Endothelial cell of umbilical vein (primary cell): ENCODE data around the gene KLF16. TPM values are rescaled to one million over a fixed set of nuclear protein-coding genes. Genes with fewer than 3 reads are reported as not detected.
A peak's percentile ranks its signal among the peaks of the same experiment; 100 is the strongest.

Experiments
- BruUV-seq: library from RNA; stranded (reverse); fragments of 400-500 nt; replicated peaks from 2 replicates; lab custom pipeline; 2021; lab: Mats Ljungman, UMichigan
- CTCF ChIA-PET: fragments of 300-600, 350-600 bp; sonication (Branson Sonifier 250); formaldehyde crosslinking; loops from one replicate; lab custom pipeline; 2021; ENCODE audit warnings: antibody characterized with exemption, inconsistent platforms; lab: Charles Lee
- POLR2A ChIA-PET: fragments of 300-600, 350-600 bp; sonication (Branson Sonifier 250); formaldehyde crosslinking; loops from one replicate; lab custom pipeline; 2021; ENCODE audit warnings: antibody characterized with exemption, inconsistent platforms; lab: Charles Lee
- DNase-seq: peaks from one replicate; pipeline ENCODE4 v3.0.0-alpha.2; 2011; ENCODE audit warnings: low read depth, low spot score
- FAIRE-seq: peaks from 2 replicates; lab custom pipeline; 2011; peaks lifted over from hg19 to GRCh38; lab: Jason Lieb, UNC
- H2AFZ ChIP-seq: 2 replicates; pipeline ENCODE4 v1.6.0; 2012; ENCODE audit warnings: low read depth, low read length, control low read depth, inconsistent platforms
- H3K27ac ChIP-seq: 2 replicates; pipeline ENCODE4 v1.5.1; 2011; ENCODE audit warnings: low read depth, mild to moderate bottlenecking, control low read depth, low read length, moderate library complexity; ENCODE audit not compliant: insufficient read depth
- H3K27me3 ChIP-seq, 2 experiments: 2 replicates each; pipeline versions ENCODE4 v1.6.0 to v1.6.1; 2011; ENCODE audit warnings: low read length in 2 of 2, mixed read lengths in 1 of 2; ENCODE audit not compliant: control insufficient read depth in 2 of 2, insufficient read depth in 2 of 2
- H3K36me3 ChIP-seq, 2 experiments: 2 replicates in 1 of 2; 3 replicates in 1 of 2; pipeline ENCODE4 v1.5.1; 2011; ENCODE audit warnings: low read length in 2 of 2, mild to moderate bottlenecking in 1 of 2, moderate library complexity in 1 of 2; ENCODE audit not compliant: control insufficient read depth in 2 of 2, insufficient read depth in 2 of 2; ENCODE audit errors: extremely low read depth in 1 of 2
- H3K4me1 ChIP-seq: 3 replicates; pipeline ENCODE4 v1.5.1; 2011; ENCODE audit warnings: mild to moderate bottlenecking, low read length; ENCODE audit not compliant: control insufficient read depth, insufficient read depth; ENCODE audit errors: extremely low read depth
- H3K4me2 ChIP-seq: 2 replicates; pipeline ENCODE4 v1.6.1; 2011; ENCODE audit warnings: low read length, control low read depth, mixed read lengths; ENCODE audit not compliant: insufficient read depth
- H3K4me3 ChIP-seq, 3 experiments: fragments of 200-600 bp in 1 of 3; sonication (generic), shearing (Covaris generic) in 1 of 3; replicated peaks in 1 of 3; 2 replicates each; pipeline ENCODE4 v1.5.1; 2011 to 2016; ENCODE audit warnings: control low read depth in 3 of 3, low read length in 3 of 3, mild to moderate bottlenecking in 2 of 3, inconsistent platforms in 1 of 3, low read depth in 1 of 3, moderate library complexity in 1 of 3; ENCODE audit not compliant: insufficient read depth in 1 of 3
- H3K79me2 ChIP-seq: 2 replicates; pipeline ENCODE4 v1.6.0; 2012; ENCODE audit warnings: low read length, inconsistent platforms; ENCODE audit not compliant: control insufficient read depth, insufficient read depth
- H3K9ac ChIP-seq: replicated peaks from 2 replicates; pipeline ENCODE3; 2011; ENCODE audit warnings: low read length, control low read depth; ENCODE audit not compliant: insufficient read depth; ENCODE audit errors: extremely low read depth
- H3K9me1 ChIP-seq: replicated peaks from 3 replicates; pipeline ENCODE4 v1.6.0; 2011; ENCODE audit warnings: mild to moderate bottlenecking, low read length; ENCODE audit not compliant: control insufficient read depth, insufficient read depth; ENCODE audit errors: extremely low read depth
- H3K9me3 ChIP-seq: replicated peaks from 2 replicates; pipeline ENCODE4 v1.5.1; 2012; ENCODE audit warnings: low read length, inconsistent platforms; ENCODE audit not compliant: control insufficient read depth, insufficient read depth
- H4K20me1 ChIP-seq: replicated peaks from 2 replicates; pipeline ENCODE3; 2011; ENCODE audit warnings: mild to moderate bottlenecking, low read length; ENCODE audit not compliant: control insufficient read depth, insufficient read depth; ENCODE audit errors: extremely low read depth
- EZH2 ChIP-seq: IDR thresholded peaks from 2 replicates; pipeline ENCODE4 v1.6.1; 2012; ENCODE audit warnings: borderline replicate concordance, low read depth, mild to moderate bottlenecking, moderate library complexity, low read length, inconsistent platforms; ENCODE audit not compliant: severe bottlenecking
- FOS ChIP-seq: IDR thresholded peaks from 2 replicates; pipeline ENCODE4 v1.6.1; 2011; ENCODE audit warnings: mild to moderate bottlenecking, low read length, moderate library complexity, borderline replicate concordance; ENCODE audit not compliant: insufficient read depth
- GATA2 ChIP-seq: IDR thresholded peaks from 2 replicates; pipeline ENCODE4 v1.7.0; 2011; ENCODE audit warnings: low read depth, mild to moderate bottlenecking, moderate library complexity, mixed read lengths, low read length; ENCODE audit not compliant: insufficient read length, insufficient read depth
- JUN ChIP-seq: IDR thresholded peaks from 2 replicates; pipeline ENCODE4 v1.6.1; 2011; ENCODE audit warnings: borderline replicate concordance, low read depth; ENCODE audit not compliant: insufficient read length, insufficient read depth
- MYC ChIP-seq: IDR thresholded peaks from one replicate; pipeline ENCODE4 v1.6.1; 2011; ENCODE audit warnings: mild to moderate bottlenecking, low read depth, low read length
- POLR2A ChIP-seq: IDR thresholded peaks from 2 replicates; pipeline ENCODE4 v1.6.1; 2012; ENCODE audit warnings: low read depth, mild to moderate bottlenecking, control low read depth, low read length
- POLR2AphosphoS5 ChIP-seq: IDR thresholded peaks from 2 replicates; pipeline ENCODE4 v1.6.1; 2012; ENCODE audit warnings: low read depth, mild to moderate bottlenecking, control low read depth, low read length, moderate library complexity; ENCODE audit not compliant: insufficient read depth
- dilution Hi-C: fragments of 300-500 bp; cut with MboI; formaldehyde crosslinking; loops from one replicate; pipeline ENCODE4 v1.15.0; 2019; ENCODE audit warnings: low sequenced_read_pairs; ENCODE audit not compliant: extremely low pct_ligation_motif_present
- intact Hi-C: fragments of 100-400 bp; cut with micrococcal nuclease; formaldehyde crosslinking; loops from one replicate; pipeline ENCODE4 v1.10.0; 2022
- polyA plus RNA-seq, 4 experiments: library from polyadenylated mRNA; depleted of rRNA in 3 of 4; stranded (reverse) in 3 of 4; unstranded in 1 of 4; fragments of >200 nt; gene quantifications; 2 replicates each; pipeline versions ENCODE4 v1.2.1 to v1.2.3, GENCODE V29; 2011 to 2012; ENCODE audit warnings: missing spikeins in 1 of 4
- total RNA-seq: library from RNA; stranded (reverse); gene quantifications from 2 replicates; pipeline ENCODE4 v1.2.3, GENCODE V29; 2021
- TF ChIP-seq, protein P1 (sequence below), 2 donors: IDR thresholded peaks; 1 replicate in 1 of 2; 2 replicates in 1 of 2; pipeline ENCODE4 v1.5.1; 2011; ENCODE audit warnings: low read length in 2 of 2, mild to moderate bottlenecking in 2 of 2, moderate library complexity in 2 of 2, control low read depth in 1 of 2, inconsistent platforms in 1 of 2, low read depth in 1 of 2; ENCODE audit not compliant: insufficient read depth in 1 of 2; ENCODE audit errors: extremely low read depth in 1 of 2
- TF ChIP-seq, protein P2 (sequence below): IDR thresholded peaks from 2 replicates; pipeline ENCODE4 v1.6.1; 2011; ENCODE audit not compliant: insufficient read depth, insufficient read length

The KLF16 gene
- total and polyA plus RNA-seq, 2 donors (not counting 3 experiments of a cell fraction or from before 2014, with no cell fraction given), result 11.6 to 36.6 TPM

DNA sequence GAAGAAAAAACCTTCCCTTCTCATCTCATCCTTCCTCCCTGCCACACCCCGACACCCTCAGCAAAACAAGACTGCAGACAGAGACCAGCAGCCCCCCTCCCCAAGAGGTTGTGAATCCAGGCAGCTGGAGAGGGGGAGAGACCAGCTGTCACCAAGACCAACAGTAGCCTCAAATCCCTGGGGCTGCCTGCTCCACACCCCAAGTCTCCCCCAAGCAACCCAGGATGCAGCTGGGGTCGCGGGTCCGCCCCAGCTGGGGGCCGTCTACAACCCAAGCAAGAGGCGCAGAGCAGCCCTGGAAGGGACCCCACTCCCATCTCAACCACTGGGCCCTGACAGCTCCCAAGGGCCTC is 7.1 kb downstream of the KLF16 start:
- H4K20me1 ChIP-seq, result no peaks in the 10 kb centered on the region
- FAIRE-seq, result no peak
- dilution Hi-C loops, result no loop called here
- no peaks in the 10 kb centered on the region for H3K36me3 ChIP-seq
- H3K9ac ChIP-seq, result no peak overlapping the region
- TF ChIP-seq GATA2 (no peak), POLR2AphosphoS5 (no peak), POLR2A (no peak), EZH2 (no peak), FOS (no peak), JUN (no peak), MYC (no peak)
- TF ChIP-seq, protein P1, sequence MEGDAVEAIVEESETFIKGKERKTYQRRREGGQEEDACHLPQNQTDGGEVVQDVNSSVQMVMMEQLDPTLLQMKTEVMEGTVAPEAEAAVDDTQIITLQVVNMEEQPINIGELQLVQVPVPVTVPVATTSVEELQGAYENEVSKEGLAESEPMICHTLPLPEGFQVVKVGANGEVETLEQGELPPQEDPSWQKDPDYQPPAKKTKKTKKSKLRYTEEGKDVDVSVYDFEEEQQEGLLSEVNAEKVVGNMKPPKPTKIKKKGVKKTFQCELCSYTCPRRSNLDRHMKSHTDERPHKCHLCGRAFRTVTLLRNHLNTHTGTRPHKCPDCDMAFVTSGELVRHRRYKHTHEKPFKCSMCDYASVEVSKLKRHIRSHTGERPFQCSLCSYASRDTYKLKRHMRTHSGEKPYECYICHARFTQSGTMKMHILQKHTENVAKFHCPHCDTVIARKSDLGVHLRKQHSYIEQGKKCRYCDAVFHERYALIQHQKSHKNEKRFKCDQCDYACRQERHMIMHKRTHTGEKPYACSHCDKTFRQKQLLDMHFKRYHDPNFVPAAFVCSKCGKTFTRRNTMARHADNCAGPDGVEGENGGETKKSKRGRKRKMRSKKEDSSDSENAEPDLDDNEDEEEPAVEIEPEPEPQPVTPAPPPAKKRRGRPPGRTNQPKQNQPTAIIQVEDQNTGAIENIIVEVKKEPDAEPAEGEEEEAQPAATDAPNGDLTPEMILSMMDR (IDR thresholded peaks at IDR 0.05; ENCODE audit: extremely low read depth in 1 of 2, insufficient read depth in 1 of 2, low read depth in 1 of 2, low read length in 2 of 2), result no peak
- TF ChIP-seq, protein P2, sequence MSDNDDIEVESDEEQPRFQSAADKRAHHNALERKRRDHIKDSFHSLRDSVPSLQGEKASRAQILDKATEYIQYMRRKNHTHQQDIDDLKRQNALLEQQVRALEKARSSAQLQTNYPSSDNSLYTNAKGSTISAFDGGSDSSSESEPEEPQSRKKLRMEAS, result no peak
- no peak overlapping the region for H2AFZ ChIP-seq
- peaks cover 77% of the 10 kb centered on the region for H3K79me2 ChIP-seq
- CTCF ChIA-PET, result interaction anchor here (2.1 kb wide), 1 partner anchor 18 kb away, joined by 14 read pairs; no protein-coding TSS in a partner anchor
- H3K4me1 ChIP-seq, result peaks cover 46% of the 10 kb centered on the region
- H3K27ac ChIP-seq, result peak overlapping the region; percentile 30
- no TSS peak for BruUV-seq
- no peaks in the 10 kb centered on the region for H3K27me3 ChIP-seq
- no peak for DNase-seq
- H3K9me1 ChIP-seq, result no peaks in the 10 kb centered on the region
- no peaks in the 10 kb centered on the region for H3K9me3 ChIP-seq
- POLR2A ChIA-PET, result interaction anchor here (0.6 kb wide), 1 partner anchor 1200 kb away, joined by 3 read pairs; no protein-coding TSS in a partner anchor
- intact Hi-C loops, result no loop called here
- peak overlapping the region in 1 of 3 experiments; percentile 11 for H3K4me3 ChIP-seq
- peak overlapping the region; percentile 45 for H3K4me2 ChIP-seq
